H9 (cell line): ENCODE results near the gene HMGB4. TPM values are rescaled to one million over a fixed set of nuclear protein-coding genes. Genes with fewer than 3 reads are reported as not detected.

Experiments
- DNase-seq: peaks from one replicate; pipeline ENCODE4 v3.0.0-alpha.2; 2017
- H2AFZ ChIP-seq: one replicate; pipeline ENCODE4 v1.6.1; 2013; ENCODE audit warnings: mild to moderate bottlenecking, low read length, control low read depth, moderate library complexity
- H2AK5ac ChIP-seq: 2 replicates; pipeline ENCODE4 v1.6.1; 2013; ENCODE audit warnings: low read length, control low read depth, mixed read lengths; ENCODE audit not compliant: insufficient read length
- H2BK120ac ChIP-seq: one replicate; pipeline ENCODE4 v1.6.1; 2013; ENCODE audit warnings: low read depth, mild to moderate bottlenecking, low read length, control low read depth, inconsistent platforms; ENCODE audit not compliant: poor library complexity, severe bottlenecking
- H2BK12ac ChIP-seq: 2 replicates; pipeline ENCODE4 v1.6.1; 2013; ENCODE audit warnings: low read length, control low read depth, mixed read lengths, low read depth; ENCODE audit not compliant: insufficient read length
- H2BK15ac ChIP-seq: 2 replicates; pipeline ENCODE4 v1.6.1; 2013; ENCODE audit warnings: low read depth, low read length, control low read depth
- H2BK20ac ChIP-seq: one replicate; pipeline ENCODE4 v1.6.1; 2013; ENCODE audit warnings: low read depth, mild to moderate bottlenecking, low read length, control low read depth, inconsistent platforms; ENCODE audit not compliant: poor library complexity, severe bottlenecking
- H2BK5ac ChIP-seq: 2 replicates; pipeline ENCODE4 v1.6.1; 2013; ENCODE audit warnings: low read length, control low read depth, mixed read lengths; ENCODE audit not compliant: insufficient read length
- H3K14ac ChIP-seq: 2 replicates; pipeline ENCODE4 v1.6.1; 2013; ENCODE audit warnings: low read length, control low read depth; ENCODE audit not compliant: insufficient read depth
- H3K18ac ChIP-seq: 2 replicates; pipeline ENCODE4 v1.6.1; 2013; ENCODE audit warnings: low read depth, mild to moderate bottlenecking, mixed read lengths, low read length, control low read depth; ENCODE audit not compliant: insufficient read length
- H3K23ac ChIP-seq: 2 replicates; pipeline ENCODE4 v1.6.1; 2013; ENCODE audit warnings: low read length, control low read depth, mixed read lengths, low read depth; ENCODE audit not compliant: insufficient read length
- H3K23me2 ChIP-seq: 2 replicates; pipeline ENCODE4 v1.6.1; 2013; ENCODE audit warnings: low read depth, mild to moderate bottlenecking, mixed read lengths, low read length, control low read depth; ENCODE audit not compliant: insufficient read length, poor library complexity, severe bottlenecking
- H3K27ac ChIP-seq: 2 replicates; pipeline ENCODE4 v1.5.1; 2013; ENCODE audit warnings: low read length, control low read depth, mixed read lengths, low read depth; ENCODE audit not compliant: insufficient read length
- H3K27me3 ChIP-seq: 2 replicates; pipeline ENCODE4 v1.6.1; 2013; ENCODE audit warnings: low read length, control low read depth, inconsistent platforms; ENCODE audit not compliant: insufficient read depth
- H3K4ac ChIP-seq: 2 replicates; pipeline ENCODE4 v1.6.1; 2013; ENCODE audit warnings: low read depth, mild to moderate bottlenecking, control low read depth, inconsistent platforms, low read length, moderate library complexity
- H3K4me1 ChIP-seq: 2 replicates; pipeline ENCODE4 v1.6.1; 2013; ENCODE audit warnings: low read length, control low read depth, inconsistent platforms; ENCODE audit not compliant: insufficient read depth
- H3K4me2 ChIP-seq: 2 replicates; pipeline ENCODE4 v1.6.1; 2013; ENCODE audit warnings: low read length, control low read depth, mixed read lengths; ENCODE audit not compliant: insufficient read length, insufficient read depth
- H3K56ac ChIP-seq: 2 replicates; pipeline ENCODE4 v1.6.1; 2013; ENCODE audit warnings: low read depth, mild to moderate bottlenecking, mixed read lengths, low read length, control low read depth; ENCODE audit not compliant: insufficient read length
- H3K79me1 ChIP-seq: 2 replicates; pipeline ENCODE4 v1.6.1; 2013; ENCODE audit warnings: low read depth, mild to moderate bottlenecking, moderate library complexity, low read length, control low read depth, inconsistent platforms; ENCODE audit not compliant: insufficient read depth, poor library complexity, severe bottlenecking
- H3K79me2 ChIP-seq: 2 replicates; pipeline ENCODE4 v1.6.1; 2013; ENCODE audit warnings: low read length, control low read depth, inconsistent platforms; ENCODE audit not compliant: insufficient read depth
- H3K9ac ChIP-seq: 2 replicates; pipeline ENCODE4 v1.6.1; 2013; ENCODE audit warnings: low read length, control low read depth, mixed read lengths; ENCODE audit not compliant: insufficient read length; ENCODE audit errors: extremely low read depth
- H3K9me3 ChIP-seq: one replicate; pipeline ENCODE4 v1.6.1; 2013; ENCODE audit warnings: low read depth, low read length, inconsistent platforms; ENCODE audit not compliant: control insufficient read depth
- H3T11ph ChIP-seq: one replicate; pipeline ENCODE4 v1.6.1; 2013; ENCODE audit warnings: mild to moderate bottlenecking, low read length, control low read depth, inconsistent platforms
- H4K20me1 ChIP-seq: one replicate; pipeline ENCODE4 v1.6.1; 2013; ENCODE audit not compliant: control insufficient read depth, insufficient read length, insufficient read depth
- H4K5ac ChIP-seq: 2 replicates; pipeline ENCODE4 v1.6.1; 2013; ENCODE audit warnings: low read depth, mild to moderate bottlenecking, mixed read lengths, low read length, control low read depth; ENCODE audit not compliant: insufficient read length
- H4K8ac ChIP-seq: replicated peaks from 2 replicates; pipeline ENCODE4 v1.6.1; 2013; ENCODE audit warnings: low read length, control low read depth, mixed read lengths, low read depth; ENCODE audit not compliant: insufficient read length
- H4K91ac ChIP-seq: 2 replicates; pipeline ENCODE4 v1.6.1; 2013; ENCODE audit warnings: low read depth, mild to moderate bottlenecking, moderate library complexity, mixed read lengths, low read length, control low read depth; ENCODE audit not compliant: insufficient read length
- H3K27ac Mint-ChIP-seq, 3 experiments: 2 replicates in 2 of 3; 3 replicates in 1 of 3; pipeline ENCODE4 v1.8.0; 2020 to 2021; ENCODE audit warnings: mixed read lengths in 3 of 3, mild to moderate bottlenecking in 1 of 3, moderate library complexity in 1 of 3
- H3K27me3 Mint-ChIP-seq: 2 replicates; pipeline ENCODE4 v1.8.0; 2021; ENCODE audit warnings: low read depth, mild to moderate bottlenecking, moderate library complexity, mixed read lengths
- H3K36me3 Mint-ChIP-seq, 3 experiments: 2 replicates in 2 of 3; 3 replicates in 1 of 3; pipeline ENCODE4 v1.8.0; 2020 to 2021; ENCODE audit warnings: low read depth in 3 of 3, mixed read lengths in 3 of 3; ENCODE audit not compliant: insufficient read depth in 1 of 3
- H3K4me1 Mint-ChIP-seq, 2 experiments: 2 replicates each; pipeline ENCODE4 v1.8.0; 2020; ENCODE audit warnings: mixed read lengths in 2 of 2
- H3K4me3 Mint-ChIP-seq, 2 experiments: 2 replicates in 1 of 2; 3 replicates in 1 of 2; pipeline ENCODE4 v1.8.0; 2020 to 2021; ENCODE audit warnings: mild to moderate bottlenecking in 2 of 2, mixed read lengths in 2 of 2, moderate library complexity in 1 of 2
- H3K9me3 Mint-ChIP-seq, 2 experiments: 2 replicates in 1 of 2; 3 replicates in 1 of 2; pipeline ENCODE4 v1.8.0; 2020; ENCODE audit warnings: mild to moderate bottlenecking in 2 of 2, mixed read lengths in 2 of 2, moderate library complexity in 1 of 2
- WGBS: extraction: QIAGEN DNeasy Blood & Tissue Kit; methylation state at CpG from one replicate; pipeline ENCODE4 v1.1.7; 2013; ENCODE audit warnings: missing lambda C conversion rate, low lambda C conversion rate, mixed read lengths; ENCODE audit not compliant: insufficient read length; ENCODE audit errors: extremely low coverage; 5-methylcytosine and 5-hydroxymethylcytosine counted together
- total RNA-seq: library from RNA; stranded (reverse); gene quantifications from 2 replicates; pipeline ENCODE4 v1.2.1, GENCODE V29; 2021
- TF ChIP-seq, protein P1 (sequence below): fragments of 200-600 bp; sonication (generic); conservative IDR thresholded peaks from 3 replicates; pipeline ENCODE4 v1.8.0; 2021; ENCODE audit warnings: antibody characterized with exemption, mild to moderate bottlenecking

HMGB4 gene
- total RNA-seq, 1 experiment from 2014 or later, result not detected

- H3K4me3 Mint-ChIP-seq, result no peak overlapping the region
- H3K56ac ChIP-seq, result no peak overlapping the region
- H4K8ac ChIP-seq, result no peak overlapping the region
- no peak overlapping the region for H3T11ph ChIP-seq
- no peaks in the 10 kb centered on the region for H3K79me2 ChIP-seq
- no peak overlapping the region for H3K4ac ChIP-seq
- H3K36me3 Mint-ChIP-seq, result peaks cover 0 to 4% (median 3%) of the 10 kb centered on the region in 3 experiments; a peak in 3 of 7 replicates
- H3K4me2 ChIP-seq, result no peak overlapping the region
- H3K9me3 Mint-ChIP-seq, result peaks cover 0 to 3% of the 10 kb centered on the region in 2 experiments; a peak in 1 of 5 replicates
- no peak overlapping the region for H2BK20ac ChIP-seq
- H4K91ac ChIP-seq, result no peak overlapping the region
- no peaks in the 10 kb centered on the region for H3K9me3 ChIP-seq
- H3K4me1 Mint-ChIP-seq, result no peaks in the 10 kb centered on the region
- H2BK120ac ChIP-seq, result no peak overlapping the region
- no peak overlapping the region for H2BK12ac ChIP-seq
- no peak overlapping the region for H3K14ac ChIP-seq
- no peak overlapping the region for H3K18ac ChIP-seq
- no CpG with 5 or more reads among the region's 1 CpG for WGBS
- H2BK5ac ChIP-seq, result no peak overlapping the region
- DNase-seq, result no peak
- H4K5ac ChIP-seq, result no peak overlapping the region
- TF ChIP-seq, protein P1, sequence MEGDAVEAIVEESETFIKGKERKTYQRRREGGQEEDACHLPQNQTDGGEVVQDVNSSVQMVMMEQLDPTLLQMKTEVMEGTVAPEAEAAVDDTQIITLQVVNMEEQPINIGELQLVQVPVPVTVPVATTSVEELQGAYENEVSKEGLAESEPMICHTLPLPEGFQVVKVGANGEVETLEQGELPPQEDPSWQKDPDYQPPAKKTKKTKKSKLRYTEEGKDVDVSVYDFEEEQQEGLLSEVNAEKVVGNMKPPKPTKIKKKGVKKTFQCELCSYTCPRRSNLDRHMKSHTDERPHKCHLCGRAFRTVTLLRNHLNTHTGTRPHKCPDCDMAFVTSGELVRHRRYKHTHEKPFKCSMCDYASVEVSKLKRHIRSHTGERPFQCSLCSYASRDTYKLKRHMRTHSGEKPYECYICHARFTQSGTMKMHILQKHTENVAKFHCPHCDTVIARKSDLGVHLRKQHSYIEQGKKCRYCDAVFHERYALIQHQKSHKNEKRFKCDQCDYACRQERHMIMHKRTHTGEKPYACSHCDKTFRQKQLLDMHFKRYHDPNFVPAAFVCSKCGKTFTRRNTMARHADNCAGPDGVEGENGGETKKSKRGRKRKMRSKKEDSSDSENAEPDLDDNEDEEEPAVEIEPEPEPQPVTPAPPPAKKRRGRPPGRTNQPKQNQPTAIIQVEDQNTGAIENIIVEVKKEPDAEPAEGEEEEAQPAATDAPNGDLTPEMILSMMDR, result no peak
- no peak overlapping the region for H3K23ac ChIP-seq
- H3K9ac ChIP-seq, result no peak overlapping the region
- no peak overlapping the region for H2BK15ac ChIP-seq
- H3K27me3 ChIP-seq, result no peaks in the 10 kb centered on the region
- no peak overlapping the region for H2AK5ac ChIP-seq
- H3K23me2 ChIP-seq, result no peaks in the 10 kb centered on the region
- H3K4me1 ChIP-seq, result no peaks in the 10 kb centered on the region
- peaks cover 2% of the 10 kb centered on the region; the same call in 1 of the 2 replicates for H3K27me3 Mint-ChIP-seq
- H3K27ac ChIP-seq, result no peak overlapping the region
- no peaks in the 10 kb centered on the region for H3K79me1 ChIP-seq
- no peak overlapping the region for H2AFZ ChIP-seq
- no peaks in the 10 kb centered on the region for H4K20me1 ChIP-seq
- H3K27ac Mint-ChIP-seq, result no peak overlapping the region
These were observed 42.3 kb downstream of the HMGB4 start for GRCh38 chr1:33906156-33906555.
